Mucosa of gallbladder (tissue), 1 donor: ENCODE results near the gene RARG. TPM values are rescaled to one million over a fixed set of nuclear protein-coding genes. Genes with fewer than 3 reads are reported as not detected.

ENCODE experiments used
- DNase-seq: peaks from one replicate; pipeline ENCODE4 v3.0.0-alpha.2; 2020; ENCODE audit warnings: low spot score
- total RNA-seq: library from RNA; stranded (reverse); gene quantifications from one replicate; pipeline ENCODE4 v1.2.1, GENCODE V29; 2021
- donor health status: DM: no; HTN: no; CAD: no.

RARG gene
- total RNA-seq, 1 donor from 2014 or later = 41.8 TPM

GRCh38 chr12:53224061-53224896, 7.7 kb downstream of the RARG start:
- no peak for DNase-seq

GRCh38 chr12:53223389-53224060, 8.5 kb downstream of the RARG start:
- DNase-seq = no peak

DNA sequence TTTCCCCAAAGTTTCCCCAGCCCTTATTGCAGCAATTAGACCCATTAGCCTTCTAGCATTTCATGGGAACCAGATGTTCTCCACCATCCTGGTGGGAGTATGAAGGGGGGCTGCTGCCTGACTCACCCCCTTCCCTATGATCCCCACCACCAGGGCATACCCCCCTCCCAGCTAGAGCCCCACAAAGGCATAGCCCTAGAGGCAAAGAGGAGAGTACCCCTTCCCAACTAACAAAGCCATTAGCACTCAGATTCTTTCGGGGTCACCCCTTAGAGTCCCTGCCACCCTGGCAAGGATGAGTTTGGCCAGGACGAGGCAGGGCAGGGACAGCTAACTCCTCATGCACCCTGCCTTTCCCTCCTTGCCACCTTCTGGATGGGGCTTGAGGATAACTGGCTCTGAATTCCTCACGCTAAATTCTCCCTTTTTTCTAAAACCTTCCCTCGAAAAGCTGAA, 9.2 kb downstream of the RARG start:
- DNase-seq = no peak

- DNase-seq = no peak
Observed at GRCh38 chr12:53222170-53222721, 9.8 kb downstream of the RARG start.

GRCh38 chr12:53221203-53222080, 10.6 kb downstream of the RARG start:
- DNase-seq = peak; percentile 70

- peak; percentile 90 for DNase-seq
Observed at GRCh38 chr12:53220694-53221202, 11.3 kb downstream of the RARG start.

- DNase-seq = peak; percentile 69
Observed at GRCh38 chr12:53219956-53220693, 11.9 kb downstream of the RARG start.

- no peak for DNase-seq
Observed at GRCh38 chr12:53219292-53219955, 12.6 kb downstream of the RARG start.

- no peak for DNase-seq
Observed at GRCh38 chr12:53218551-53219291, 13.3 kb downstream of the RARG start.

GRCh38 chr12:53217931-53218307, 14.1 kb downstream of the RARG start:
- no peak for DNase-seq

- no peak for DNase-seq
Observed at GRCh38 chr12:53217051-53217930, 14.7 kb downstream of the RARG start.

DNA sequence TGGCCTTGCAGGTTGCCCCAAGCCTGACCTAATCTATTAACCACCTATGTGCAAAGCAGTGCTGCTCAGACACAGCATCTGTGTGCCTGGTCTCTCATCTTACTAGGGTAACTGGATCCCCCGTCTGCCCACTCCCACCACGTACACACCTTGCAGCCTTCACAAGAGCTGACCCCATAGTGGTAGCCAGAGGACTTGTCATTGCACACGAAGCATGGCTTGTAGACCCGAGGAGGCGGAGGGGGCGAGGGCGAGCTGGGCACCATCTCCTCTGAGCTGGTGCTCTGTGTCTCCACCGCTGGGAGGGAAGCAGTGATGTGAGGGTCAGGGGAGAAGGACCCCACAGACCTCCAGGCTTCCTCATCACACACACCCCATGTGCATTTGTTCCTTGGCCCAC, 16.5 kb downstream of the RARG start:
- no peak for DNase-seq

DNA sequence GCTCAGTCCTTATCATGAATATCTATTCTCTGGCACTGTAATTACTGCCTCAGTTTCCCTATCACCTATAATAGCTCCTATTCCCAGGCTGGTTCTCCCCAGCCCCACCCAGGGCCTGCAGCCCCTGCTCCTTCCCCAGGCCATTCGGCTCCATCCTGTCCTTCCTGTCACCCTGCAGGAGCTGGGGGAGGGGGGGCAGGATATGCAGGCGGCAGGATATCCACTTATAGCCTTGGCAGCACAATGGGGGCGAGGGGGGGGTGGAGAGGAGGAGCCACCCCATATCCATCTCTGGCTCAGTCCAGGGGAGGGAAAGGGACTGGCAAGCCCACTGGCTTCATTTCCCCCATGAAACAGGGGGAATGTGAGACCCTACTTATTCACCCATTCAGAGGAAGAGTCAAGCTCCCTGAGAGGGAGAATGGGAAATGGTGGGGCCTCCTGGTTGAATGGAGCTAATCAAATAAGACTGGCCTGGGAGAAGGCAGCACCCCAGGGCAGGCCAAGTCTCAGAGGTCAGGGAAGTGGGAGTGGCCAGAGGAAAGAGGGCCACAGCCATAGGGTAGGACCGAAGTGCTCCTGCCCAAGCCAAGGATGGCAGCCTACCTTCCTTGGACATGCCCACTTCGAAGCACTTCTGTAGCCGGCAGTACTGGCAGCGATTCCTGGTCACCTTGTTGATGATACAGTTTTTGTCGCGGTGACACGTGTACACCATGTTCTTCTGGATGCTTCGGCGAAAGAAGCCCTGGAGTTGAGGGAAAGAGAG, 17.1 kb downstream of the RARG start:
- DNase-seq = no peak

DNA sequence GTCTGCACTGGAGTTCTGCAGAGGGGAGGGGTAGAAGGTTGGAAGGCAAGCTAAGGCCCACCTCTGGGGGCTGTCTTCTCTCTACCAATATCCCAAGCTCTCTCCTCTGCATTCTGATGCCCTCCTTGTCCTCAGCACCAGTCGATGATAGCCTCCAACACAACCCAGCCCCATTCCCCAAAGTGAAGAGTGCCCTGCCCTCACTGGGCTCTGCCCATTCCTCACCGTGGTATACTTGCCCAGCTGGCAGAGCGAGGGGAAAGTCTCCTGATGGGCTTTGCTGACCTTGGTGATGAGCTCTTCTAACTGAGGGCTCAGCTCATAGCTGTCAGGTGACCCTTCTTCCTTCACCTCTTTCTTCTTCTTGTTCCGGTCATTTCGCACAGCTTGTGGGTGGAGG, 17.8 kb downstream of the RARG start:
- DNase-seq = no peak

DNA sequence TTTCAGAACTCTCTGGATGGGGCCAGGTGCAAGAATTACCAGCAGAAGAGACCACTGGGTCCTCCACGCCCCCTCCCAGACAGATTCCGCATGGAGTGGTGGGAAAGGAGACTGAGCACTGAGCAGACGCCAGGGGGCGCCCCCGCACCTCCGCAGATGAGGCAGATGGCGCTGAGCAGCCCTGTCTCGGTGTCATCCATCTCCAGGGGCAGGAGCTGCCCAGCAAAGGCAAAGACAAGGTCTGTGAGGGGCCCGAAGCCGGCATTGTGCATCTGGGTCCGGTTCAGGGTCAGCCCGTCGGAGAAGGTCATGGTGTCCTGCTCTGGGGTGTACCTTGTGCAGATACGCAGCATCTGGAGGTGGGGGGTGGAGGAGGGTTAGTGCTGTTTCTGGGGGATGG, 18.7 kb downstream of the RARG start:
- DNase-seq = peak; percentile 84

DNA sequence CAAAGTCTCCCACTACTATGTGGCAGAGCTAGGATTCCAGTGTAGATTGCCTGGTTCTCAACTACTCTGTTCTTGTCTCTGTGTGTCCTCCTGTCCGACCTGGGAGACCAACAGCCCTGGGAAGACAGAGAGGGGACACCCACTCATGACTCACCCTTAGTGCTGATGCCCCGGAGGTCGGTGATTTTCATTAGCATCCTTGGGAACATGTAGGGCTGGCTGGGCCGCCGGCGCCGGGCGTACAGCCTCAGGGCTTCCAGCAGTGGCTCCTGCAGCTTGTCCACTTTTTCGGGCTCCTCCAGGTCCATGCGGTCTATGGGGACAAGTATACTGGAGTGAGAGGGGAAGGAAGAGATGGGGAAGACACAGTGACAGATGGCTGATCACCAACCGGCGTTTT, 19.1 kb downstream of the RARG start:
- no peak for DNase-seq

- no peak for DNase-seq
Observed at GRCh38 chr12:53211476-53212381, 20.3 kb downstream of the RARG start.
